Type B pancreatic cell (in vitro differentiated cells): ENCODE measurements around the gene PPP1R12C. TPM values are rescaled to one million over a fixed set of nuclear protein-coding genes. Genes with fewer than 3 reads are reported as not detected.
A peak's percentile ranks its signal among the peaks of the same experiment; 100 is the strongest.

Experiments used
- DNase-seq: peaks from one replicate; pipeline ENCODE4 v3.0.0; 2021; ENCODE audit warnings: mixed read lengths; ENCODE audit not compliant: unreplicated experiment; ENCODE audit errors: extremely low spot score
- H3K27ac Mint-ChIP-seq: 2 replicates; pipeline ENCODE4 v1.8.0; 2021; ENCODE audit warnings: mild to moderate bottlenecking, mixed read lengths
- H3K27me3 Mint-ChIP-seq: 2 replicates; pipeline ENCODE4 v1.8.0; 2021; ENCODE audit warnings: mixed read lengths
- H3K36me3 Mint-ChIP-seq: 2 replicates; pipeline ENCODE4 v1.8.0; 2021; ENCODE audit warnings: mixed read lengths
- H3K4me1 Mint-ChIP-seq: one replicate; pipeline ENCODE4 v1.8.0; 2021; ENCODE audit warnings: mixed read lengths; ENCODE audit not compliant: unreplicated experiment
- H3K4me3 Mint-ChIP-seq: 2 replicates; pipeline ENCODE4 v1.8.0; 2021; ENCODE audit warnings: mild to moderate bottlenecking, mixed read lengths
- H3K9me3 Mint-ChIP-seq: 2 replicates; pipeline ENCODE4 v1.8.0; 2021; ENCODE audit warnings: mixed read lengths
- total RNA-seq: library from RNA; stranded (reverse); gene quantifications from 2 replicates; pipeline ENCODE4 v1.2.1, GENCODE V29; 2021; ENCODE audit warnings: low replicate concordance
- TF ChIP-seq, protein P1 (sequence below): fragments of 200-600 bp; sonication (generic); conservative IDR thresholded peaks from 2 replicates; pipeline ENCODE4 v1.5.0; 2021; ENCODE audit warnings: antibody characterized with exemption, mild to moderate bottlenecking

PPP1R12C gene
- total RNA-seq, 1 donor from 2014 or later = 102 TPM

GRCh38 chr19:55131421-55131820 lies 14.0 kb upstream of the PPP1R12C start:
- peak overlapping the region; percentile 87 for H3K27ac Mint-ChIP-seq
- TF ChIP-seq, protein P1, sequence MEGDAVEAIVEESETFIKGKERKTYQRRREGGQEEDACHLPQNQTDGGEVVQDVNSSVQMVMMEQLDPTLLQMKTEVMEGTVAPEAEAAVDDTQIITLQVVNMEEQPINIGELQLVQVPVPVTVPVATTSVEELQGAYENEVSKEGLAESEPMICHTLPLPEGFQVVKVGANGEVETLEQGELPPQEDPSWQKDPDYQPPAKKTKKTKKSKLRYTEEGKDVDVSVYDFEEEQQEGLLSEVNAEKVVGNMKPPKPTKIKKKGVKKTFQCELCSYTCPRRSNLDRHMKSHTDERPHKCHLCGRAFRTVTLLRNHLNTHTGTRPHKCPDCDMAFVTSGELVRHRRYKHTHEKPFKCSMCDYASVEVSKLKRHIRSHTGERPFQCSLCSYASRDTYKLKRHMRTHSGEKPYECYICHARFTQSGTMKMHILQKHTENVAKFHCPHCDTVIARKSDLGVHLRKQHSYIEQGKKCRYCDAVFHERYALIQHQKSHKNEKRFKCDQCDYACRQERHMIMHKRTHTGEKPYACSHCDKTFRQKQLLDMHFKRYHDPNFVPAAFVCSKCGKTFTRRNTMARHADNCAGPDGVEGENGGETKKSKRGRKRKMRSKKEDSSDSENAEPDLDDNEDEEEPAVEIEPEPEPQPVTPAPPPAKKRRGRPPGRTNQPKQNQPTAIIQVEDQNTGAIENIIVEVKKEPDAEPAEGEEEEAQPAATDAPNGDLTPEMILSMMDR = no peak
- H3K36me3 Mint-ChIP-seq = peaks cover 3% of the 10 kb centered on the region
- H3K27me3 Mint-ChIP-seq = peaks cover 41% of the 10 kb centered on the region
- DNase-seq = no peak
- no peaks in the 10 kb centered on the region for H3K9me3 Mint-ChIP-seq
- H3K4me3 Mint-ChIP-seq = peak overlapping the region; percentile 37
- H3K4me1 Mint-ChIP-seq = no peaks in the 10 kb centered on the region

DNA sequence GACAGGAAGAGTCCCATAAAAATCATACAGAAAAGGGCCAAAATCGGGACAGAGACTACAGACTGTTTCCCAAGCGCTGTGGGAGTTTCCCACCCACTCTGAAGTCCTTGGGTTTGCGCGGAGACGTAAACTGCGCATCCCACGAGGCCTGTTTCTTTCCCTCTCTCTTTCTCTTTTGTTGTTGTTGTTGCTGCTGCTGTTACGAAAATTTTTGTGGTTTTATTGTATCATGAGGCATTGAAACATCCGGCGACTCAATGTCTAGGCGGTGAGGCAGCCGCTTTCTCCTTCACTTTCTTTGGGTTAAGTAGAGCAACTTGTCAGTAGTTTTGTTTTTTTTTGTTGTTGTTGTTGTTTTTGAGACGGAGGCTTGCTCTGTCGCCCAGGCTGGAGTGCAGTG lies 1.6 kb upstream of the PPP1R12C start:
- Mint-ChIP-seq H3K4me3 (peak overlapping the region; percentile 100), H3K36me3 (no peaks in the 10 kb centered on the region), H3K27me3 (peaks cover 28% of the 10 kb centered on the region), H3K9me3 (no peaks in the 10 kb centered on the region), H3K27ac (peak overlapping the region; percentile 99), H3K4me1 (peaks cover 21% of the 10 kb centered on the region)
- DNase-seq = no peak
- TF ChIP-seq, protein P1 = no peak

DNA sequence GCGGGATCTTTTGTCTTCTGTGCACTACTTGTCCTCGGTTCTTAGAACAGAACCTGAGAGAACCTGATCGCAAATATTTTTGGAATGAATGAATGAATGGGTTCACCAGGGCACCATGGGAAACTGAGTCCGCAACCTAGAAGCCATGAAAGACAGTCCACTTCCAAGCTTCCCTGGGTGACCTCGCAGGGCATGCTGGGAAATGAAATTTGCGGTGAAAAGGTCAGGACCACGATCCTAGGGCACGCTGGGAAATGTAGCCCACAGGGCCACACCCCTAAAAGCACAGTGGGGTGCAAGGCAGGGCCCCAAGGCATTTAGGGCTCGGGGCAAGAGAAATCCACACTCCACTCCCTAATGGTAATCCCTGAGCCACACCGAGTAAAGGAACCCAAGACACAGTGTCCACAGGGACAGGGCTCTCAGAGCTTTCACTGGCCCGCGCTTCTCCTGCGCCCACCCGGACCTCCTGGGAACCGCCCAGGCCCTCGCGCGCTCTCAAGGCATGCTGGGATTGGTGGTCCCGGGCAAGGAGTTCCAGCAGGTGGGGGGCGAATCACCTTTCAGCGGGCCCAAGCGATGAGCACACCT lies 1.1 kb upstream of the PPP1R12C start:
- DNase-seq = no peak
- peak overlapping the region; percentile 99 for H3K27ac Mint-ChIP-seq
- peaks cover 26% of the 10 kb centered on the region for H3K4me1 Mint-ChIP-seq
- H3K27me3 Mint-ChIP-seq = peaks cover 23% of the 10 kb centered on the region
- TF ChIP-seq, protein P1 = no peak
- no peaks in the 10 kb centered on the region for H3K9me3 Mint-ChIP-seq
- H3K36me3 Mint-ChIP-seq = no peaks in the 10 kb centered on the region
- H3K4me3 Mint-ChIP-seq = peak overlapping the region; percentile 100

DNA sequence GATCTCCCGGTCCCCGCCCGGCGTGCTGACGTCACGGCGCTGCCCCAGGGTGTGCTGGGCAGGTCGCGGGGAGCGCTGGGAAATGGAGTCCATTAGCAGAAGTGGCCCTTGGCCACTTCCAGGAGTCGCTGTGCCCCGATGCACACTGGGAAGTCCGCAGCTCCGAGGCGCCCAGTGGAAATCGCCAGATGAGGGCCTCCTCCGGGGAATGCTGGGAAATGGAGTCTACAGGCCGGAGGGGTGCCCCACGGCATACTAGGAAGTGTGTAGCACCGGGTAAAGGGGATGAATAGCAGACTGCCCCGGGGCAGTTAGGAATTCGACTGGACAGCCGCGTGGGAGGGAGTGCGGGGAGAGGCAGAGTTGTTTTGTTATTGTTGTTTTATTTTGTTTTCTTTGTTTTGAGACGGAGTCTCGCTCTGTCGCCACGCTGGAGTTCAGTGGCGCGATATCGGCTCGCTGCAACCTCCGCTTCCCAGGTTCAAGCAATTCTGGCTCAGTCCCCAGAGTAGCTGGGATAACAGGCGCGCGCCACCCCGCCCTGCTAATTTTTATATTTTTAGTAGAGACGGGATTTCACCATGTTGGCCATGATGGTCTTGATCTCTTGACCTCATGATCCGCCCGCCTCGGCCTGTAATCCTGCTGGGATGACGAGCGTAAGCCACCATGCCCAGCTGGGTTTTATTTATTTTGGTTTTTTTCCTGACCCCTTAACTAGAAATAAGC lies 390 bp upstream of the PPP1R12C start:
- TF ChIP-seq, protein P1 = no peak
- peak overlapping the region; percentile 99 for H3K27ac Mint-ChIP-seq

GRCh38 chr19:55116232-55116858 lies 1.1 kb downstream of the PPP1R12C start:
- no peaks in the 10 kb centered on the region for H3K36me3 Mint-ChIP-seq
- H3K27me3 Mint-ChIP-seq = peaks cover 10% of the 10 kb centered on the region
- peaks cover 28% of the 10 kb centered on the region for H3K4me1 Mint-ChIP-seq
- peak overlapping the region; percentile 98 for H3K4me3 Mint-ChIP-seq
- peak overlapping the region; percentile 97 for H3K27ac Mint-ChIP-seq
- H3K9me3 Mint-ChIP-seq = no peaks in the 10 kb centered on the region
- DNase-seq = no peak
- TF ChIP-seq, protein P1 = no peak

More for the DNA sequence above, 390 bp upstream of the PPP1R12C start:
- DNase-seq = peak; percentile 97
- Mint-ChIP-seq H3K27me3 (peaks cover 16% of the 10 kb centered on the region), H3K4me3 (peak overlapping the region; percentile 100), H3K4me1 (peaks cover 28% of the 10 kb centered on the region), H3K9me3 (no peaks in the 10 kb centered on the region), H3K36me3 (no peaks in the 10 kb centered on the region)
